GM06990 (cell line): ENCODE measurements around the gene METTL3.

ENCODE experiments used
- DNase-seq: peaks from one replicate; pipeline ENCODE4 v3.0.0-alpha.2; 2011; ENCODE audit not compliant: insufficient read length; ENCODE audit errors: extremely low read depth
- H3K27me3 ChIP-seq: replicated peaks from 2 replicates; pipeline ENCODE4 v1.6.0; 2011; ENCODE audit warnings: low read length; ENCODE audit not compliant: control insufficient read depth, insufficient read depth
- H3K36me3 ChIP-seq: 2 replicates; pipeline ENCODE4 v1.5.1; 2011; ENCODE audit warnings: low read length; ENCODE audit not compliant: control insufficient read depth, insufficient read depth
- H3K4me3 ChIP-seq: replicated peaks from 2 replicates; pipeline ENCODE4 v1.5.1; 2011; ENCODE audit warnings: low read depth, mild to moderate bottlenecking, control low read depth, low read length
- TF ChIP-seq, protein P1 (sequence below): IDR thresholded peaks from 2 replicates; pipeline ENCODE4 v1.5.1; 2011; ENCODE audit warnings: low read length, control low read depth, mild to moderate bottlenecking, inconsistent platforms; ENCODE audit not compliant: insufficient read depth, poor library complexity, severe bottlenecking

METTL3 gene

DNA sequence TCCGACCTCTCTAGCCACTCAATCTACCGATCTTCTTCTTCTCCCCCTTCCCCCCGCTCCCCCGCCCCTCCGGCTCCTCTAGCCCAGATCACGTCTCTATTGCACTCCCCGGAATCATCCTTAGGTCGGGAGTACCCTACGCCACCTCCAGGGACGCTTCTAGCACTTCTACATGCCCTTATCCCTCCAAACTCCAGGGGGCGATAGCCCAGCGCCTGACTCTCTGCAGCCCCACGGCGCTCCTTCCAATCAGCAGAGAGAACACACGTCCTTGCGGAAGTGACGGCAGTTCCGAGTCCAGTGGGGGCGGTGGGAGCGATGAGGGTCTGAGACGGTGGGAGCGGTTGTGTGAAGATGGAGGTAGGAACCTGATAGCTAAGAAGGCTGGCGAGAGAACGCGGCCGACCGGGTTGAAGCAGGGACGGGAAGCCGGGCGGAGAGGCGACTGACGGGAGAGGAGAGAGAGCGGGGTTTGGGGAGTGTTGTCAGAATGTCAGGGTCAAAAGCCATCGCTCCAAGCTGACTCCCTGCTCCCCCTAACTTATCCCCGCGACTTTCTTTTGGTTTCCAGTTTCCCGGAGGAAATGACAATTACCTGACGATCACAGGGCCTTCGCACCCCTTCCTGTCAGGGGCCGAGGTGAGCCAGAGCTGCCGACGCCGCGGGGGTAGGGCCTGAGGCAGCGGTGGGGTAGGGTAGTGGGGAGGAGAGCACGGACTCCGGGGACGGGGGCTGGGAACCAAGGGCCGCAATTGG lies 34.0 kb downstream of the METTL3 start, which contains the start of the genes RAB2B and TOX4:
RAB2B (minus strand) TSS at position 35 of the 757 bp plus-strand sequence. CDS start 87 bp downstream, outside the sequence.
TOX4 (plus strand) TSS at position 271 of the 757 bp plus-strand sequence; CDS start at position 355, 84 bp downstream.
- no peaks in the 10 kb centered on the region; the same call in 1 of the 2 replicates for H3K36me3 ChIP-seq
- no peaks in the 10 kb centered on the region for H3K27me3 ChIP-seq
- DNase-seq: peak; percentile 91
- peak within 1 kb of the TSS; percentile 82 for H3K4me3 ChIP-seq
- TF ChIP-seq, protein P1, sequence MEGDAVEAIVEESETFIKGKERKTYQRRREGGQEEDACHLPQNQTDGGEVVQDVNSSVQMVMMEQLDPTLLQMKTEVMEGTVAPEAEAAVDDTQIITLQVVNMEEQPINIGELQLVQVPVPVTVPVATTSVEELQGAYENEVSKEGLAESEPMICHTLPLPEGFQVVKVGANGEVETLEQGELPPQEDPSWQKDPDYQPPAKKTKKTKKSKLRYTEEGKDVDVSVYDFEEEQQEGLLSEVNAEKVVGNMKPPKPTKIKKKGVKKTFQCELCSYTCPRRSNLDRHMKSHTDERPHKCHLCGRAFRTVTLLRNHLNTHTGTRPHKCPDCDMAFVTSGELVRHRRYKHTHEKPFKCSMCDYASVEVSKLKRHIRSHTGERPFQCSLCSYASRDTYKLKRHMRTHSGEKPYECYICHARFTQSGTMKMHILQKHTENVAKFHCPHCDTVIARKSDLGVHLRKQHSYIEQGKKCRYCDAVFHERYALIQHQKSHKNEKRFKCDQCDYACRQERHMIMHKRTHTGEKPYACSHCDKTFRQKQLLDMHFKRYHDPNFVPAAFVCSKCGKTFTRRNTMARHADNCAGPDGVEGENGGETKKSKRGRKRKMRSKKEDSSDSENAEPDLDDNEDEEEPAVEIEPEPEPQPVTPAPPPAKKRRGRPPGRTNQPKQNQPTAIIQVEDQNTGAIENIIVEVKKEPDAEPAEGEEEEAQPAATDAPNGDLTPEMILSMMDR: peak; percentile 98

DNA sequence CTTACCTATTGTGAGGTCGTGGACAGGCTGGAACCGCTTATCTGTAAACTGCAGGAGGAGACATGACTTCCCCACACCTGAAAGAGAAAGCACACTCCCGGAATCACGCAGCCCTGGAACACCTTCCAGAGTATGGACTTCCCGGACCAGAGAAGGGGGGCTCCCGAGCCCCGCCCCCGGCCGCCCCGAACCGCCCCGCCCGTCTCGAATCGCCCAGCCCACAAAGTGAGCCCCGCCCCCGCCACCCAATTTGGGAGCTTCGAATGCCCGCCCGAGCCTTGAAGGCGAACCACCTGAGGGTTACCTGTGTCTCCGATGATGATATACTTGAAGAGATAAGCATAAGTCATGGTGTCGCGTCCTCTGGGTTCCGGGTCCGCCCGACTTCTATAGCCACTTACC lies 34.6 kb downstream of the METTL3 start:
- DNase-seq: no peak
- Histone ChIP-seq H3K36me3 (no peaks in the 10 kb centered on the region; the same call in 1 of the 2 replicates), H3K4me3 (peak overlapping the region; percentile 82), H3K27me3 (no peaks in the 10 kb centered on the region)
- TF ChIP-seq, protein P1: no peak

DNA sequence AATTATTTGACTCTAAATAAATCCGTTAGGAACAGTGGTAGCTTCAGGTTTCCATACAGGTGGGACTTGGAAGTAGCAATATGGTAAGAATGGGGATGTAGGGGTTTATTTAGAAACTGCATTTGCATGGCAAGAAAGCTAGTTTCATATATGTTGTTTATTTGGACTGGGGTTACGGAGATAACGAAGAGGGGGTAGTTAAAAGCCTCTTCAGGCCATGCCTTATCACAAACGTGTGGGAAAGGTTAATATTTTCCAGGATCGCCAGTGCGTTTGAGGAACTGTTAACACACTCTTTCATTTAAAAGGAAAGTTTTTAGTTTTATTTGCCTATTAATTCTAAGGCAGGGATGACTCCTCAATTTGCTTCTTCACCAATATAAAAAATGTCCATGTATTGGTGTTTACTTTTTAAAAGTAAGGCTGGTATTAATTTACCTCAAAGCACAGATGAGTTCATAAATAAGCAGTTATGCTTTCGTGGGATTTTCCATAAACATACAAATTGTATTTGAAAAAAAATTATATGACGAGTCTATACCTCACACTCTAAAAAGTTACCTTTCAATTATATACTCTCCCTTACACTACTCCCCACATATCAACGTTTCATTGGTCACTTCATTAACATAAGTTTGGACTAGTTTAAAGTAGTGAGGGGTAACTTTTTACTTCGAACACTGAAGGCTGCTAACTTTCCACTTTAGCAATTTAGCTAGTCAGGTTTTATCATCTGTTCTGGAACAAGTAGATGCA lies 35.2 kb downstream of the METTL3 start:
- H3K36me3 ChIP-seq: no peaks in the 10 kb centered on the region
- DNase-seq: no peak
- TF ChIP-seq, protein P1: no peak
- peak overlapping the region; percentile 82 for H3K4me3 ChIP-seq
- no peaks in the 10 kb centered on the region for H3K27me3 ChIP-seq

DNA sequence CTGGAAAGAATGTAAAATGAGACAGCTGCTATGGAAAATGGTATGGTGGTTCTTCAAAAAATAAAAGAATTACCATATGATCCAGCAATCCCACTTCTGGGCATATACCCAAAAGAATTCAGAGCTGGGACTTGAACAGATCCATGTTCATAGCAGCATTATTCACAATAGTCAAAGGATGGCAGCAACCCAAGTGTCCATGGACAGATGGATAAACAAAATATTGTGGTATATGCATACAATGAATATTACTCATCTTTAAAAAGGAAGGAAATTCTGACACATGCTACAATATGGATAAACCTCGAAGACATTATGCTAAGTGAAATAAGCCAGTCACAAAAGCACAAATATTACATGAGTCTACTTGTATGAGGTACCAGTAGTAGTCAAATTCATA lies 43.5 kb downstream of the METTL3 start:
- H3K36me3 ChIP-seq: peaks cover 6% of the 10 kb centered on the region; the same call in 1 of the 2 replicates
- no peak overlapping the region for H3K4me3 ChIP-seq
- H3K27me3 ChIP-seq: no peaks in the 10 kb centered on the region
- no peak for DNase-seq
- TF ChIP-seq, protein P1: no peak

DNA sequence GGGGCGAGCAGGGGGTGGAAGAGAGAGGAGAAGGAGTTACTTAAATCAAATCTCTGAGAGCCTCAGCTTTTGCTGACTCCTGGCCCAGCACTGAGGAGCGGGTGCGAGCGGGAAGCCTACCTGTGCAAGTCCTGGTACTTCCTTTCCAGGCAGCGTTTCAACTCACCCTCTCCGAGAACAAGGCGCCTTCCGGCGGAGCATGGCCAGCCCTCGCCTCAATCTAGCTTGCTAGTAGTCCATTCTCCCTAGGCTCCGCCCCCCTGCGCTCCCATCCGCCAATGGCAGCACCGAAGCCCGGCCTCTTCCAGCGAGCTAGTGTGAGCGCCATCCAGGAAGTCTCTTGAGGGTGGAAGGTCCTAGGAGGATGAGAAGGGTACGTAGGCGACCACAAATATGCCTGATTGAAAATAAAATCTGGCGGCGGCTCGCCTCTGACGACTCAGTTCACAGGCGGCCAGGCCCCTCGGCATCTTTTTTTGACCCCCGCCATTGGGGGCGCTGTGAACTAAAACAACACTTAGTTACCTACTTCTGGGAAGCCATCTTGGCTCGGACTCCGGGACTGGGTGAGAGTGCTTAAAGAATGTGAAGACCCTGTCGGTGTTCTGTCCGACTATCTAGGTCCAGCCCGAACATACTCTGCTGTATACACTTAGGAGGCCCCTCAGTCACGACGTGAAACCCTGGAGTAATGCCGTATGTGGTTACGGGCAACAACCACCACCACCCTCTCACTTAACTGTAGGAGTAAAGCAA lies 55.0 kb downstream of the METTL3 start, which contains the start of gene CHD8:
CHD8 (minus strand) TSS at position 212 of the 756 bp plus-strand sequence. CDS start 24,480 bp downstream, outside the sequence.
- peak within 1 kb of the TSS; percentile 86 for H3K4me3 ChIP-seq
- H3K36me3 ChIP-seq: peaks cover 2% of the 10 kb centered on the region; the same call in 1 of the 2 replicates
- no peaks in the 10 kb centered on the region for H3K27me3 ChIP-seq
- peak; percentile 99 for DNase-seq
- TF ChIP-seq, protein P1: peak; percentile 69
